Kidney (tissue), 14 donors: Measurements from ENCODE around the gene DGAT2L6. TPM values are rescaled to one million over a fixed set of nuclear protein-coding genes. Genes with fewer than 3 reads are reported as not detected.

Experiments used
- DNase-seq, 5 donors: peaks; one replicate each; pipeline ENCODE4 v3.0.0-alpha.2; 2013 to 2020
- FAIRE-seq: peaks from 2 replicates; lab custom pipeline; 2012; peaks lifted over from hg19 to GRCh38; lab: Jason Lieb, UNC
- H3K27ac ChIP-seq, 2 donors: one replicate each; pipeline ENCODE4 v1.7.0; 2013; ENCODE audit warnings: low read depth in 2 of 2, low read length in 2 of 2, inconsistent platforms in 1 of 2
- H3K27me3 ChIP-seq: one replicate; pipeline ENCODE4 v1.7.1; 2013; ENCODE audit warnings: low read length, inconsistent platforms; ENCODE audit not compliant: control insufficient read depth, insufficient read depth
- H3K36me3 ChIP-seq, 3 donors: one replicate each; pipeline versions ENCODE4 v1.7.0 to v1.7.1; 2013; ENCODE audit warnings: low read length in 3 of 3, control low read depth in 1 of 3, inconsistent platforms in 1 of 3; ENCODE audit not compliant: insufficient read depth in 3 of 3, control insufficient read depth in 2 of 3
- H3K4me1 ChIP-seq, 3 donors: one replicate each; pipeline versions ENCODE4 v1.7.0 to v1.7.1; 2013; ENCODE audit warnings: low read length in 3 of 3, inconsistent platforms in 1 of 3, low read depth in 1 of 3; ENCODE audit not compliant: control insufficient read depth in 2 of 3, insufficient read depth in 2 of 3
- H3K4me3 ChIP-seq, 3 donors: one replicate each; pipeline versions ENCODE4 v1.7.0 to v1.8.1; 2013; ENCODE audit warnings: low read length in 3 of 3, control low read depth in 1 of 3, inconsistent platforms in 1 of 3
- H3K9ac ChIP-seq, 3 donors: one replicate each; pipeline versions ENCODE4 v1.7.0 to v1.7.1; 2013; ENCODE audit warnings: low read length in 3 of 3, control low read depth in 1 of 3, inconsistent platforms in 1 of 3
- H3K9me3 ChIP-seq, 3 donors: one replicate each; pipeline versions ENCODE4 v1.7.0 to v1.7.1; 2013; ENCODE audit warnings: low read length in 3 of 3, control low read depth in 1 of 3, inconsistent platforms in 1 of 3; ENCODE audit not compliant: control insufficient read depth in 2 of 3, insufficient read depth in 1 of 3
- intact Hi-C: fragments of 100-400 bp; cut with DNase I; formaldehyde crosslinking; loops from one replicate; pipeline ENCODE4 v1.11.1; 2022
- polyA plus RNA-seq: library from polyadenylated mRNA; stranded (reverse); fragments of 350-450 nt; fragmentation: Illumina TruSeq; extraction: RNeasy Lipid Tissue Mini Kit (QIAGEN cat#74804); gene quantifications from one replicate; pipeline ENCODE4 v1.2.3, GENCODE V29; 2014; ENCODE audit warnings: low read depth, low replicate concordance; ENCODE audit not compliant: insufficient read depth
- total RNA-seq: library from RNA; stranded (reverse); fragmentation: NEBNext Ultra II Directional; extraction: Animal tissue kit (Norgen Biotek cat#: 25700); gene quantifications from one replicate; pipeline ENCODE4 v1.2.1, GENCODE V29; 2021
- TF ChIP-seq, protein P1 (sequence below): IDR thresholded peaks from 3 replicates; pipeline ENCODE4 v1.5.1; 2012; ENCODE audit warnings: mild to moderate bottlenecking, moderate library complexity, borderline replicate concordance; ENCODE audit not compliant: insufficient read depth; ENCODE audit errors: extremely low read depth
- donor health status: control.
- donor health status: control.
- donor health status: control.
- donor health status: control.
- donor health status: control.
- donor health status: DM: yes; HTN: yes; CAD: no.
- donor health status: Normal renal cell carcinoma (clear cell type).

DGAT2L6 gene
- total and polyA plus RNA-seq, 2 donors from 2014 or later: not detected

DNA sequence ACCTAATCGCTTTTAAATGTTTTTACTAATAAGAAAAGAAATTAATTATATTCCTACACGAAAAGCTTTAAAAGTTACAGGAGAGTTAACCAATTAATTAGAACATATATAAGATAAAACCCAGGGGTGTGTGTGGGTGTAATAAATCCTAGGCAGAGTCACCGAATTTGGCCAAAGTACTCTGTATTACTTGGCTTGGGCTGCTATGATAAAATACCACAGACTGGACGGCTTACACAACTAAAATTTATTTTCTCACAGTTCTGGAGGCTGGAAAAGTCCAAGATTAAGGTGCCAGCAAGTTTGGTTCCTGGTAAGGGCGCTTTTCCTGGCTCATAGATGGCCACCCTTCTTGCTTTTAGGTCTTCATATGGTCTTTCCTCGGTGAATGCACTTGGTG lies 67.6 kb downstream of the DGAT2L6 start:
- H3K4me1 ChIP-seq: no peaks in the 10 kb centered on the region
- TF ChIP-seq, protein P1, sequence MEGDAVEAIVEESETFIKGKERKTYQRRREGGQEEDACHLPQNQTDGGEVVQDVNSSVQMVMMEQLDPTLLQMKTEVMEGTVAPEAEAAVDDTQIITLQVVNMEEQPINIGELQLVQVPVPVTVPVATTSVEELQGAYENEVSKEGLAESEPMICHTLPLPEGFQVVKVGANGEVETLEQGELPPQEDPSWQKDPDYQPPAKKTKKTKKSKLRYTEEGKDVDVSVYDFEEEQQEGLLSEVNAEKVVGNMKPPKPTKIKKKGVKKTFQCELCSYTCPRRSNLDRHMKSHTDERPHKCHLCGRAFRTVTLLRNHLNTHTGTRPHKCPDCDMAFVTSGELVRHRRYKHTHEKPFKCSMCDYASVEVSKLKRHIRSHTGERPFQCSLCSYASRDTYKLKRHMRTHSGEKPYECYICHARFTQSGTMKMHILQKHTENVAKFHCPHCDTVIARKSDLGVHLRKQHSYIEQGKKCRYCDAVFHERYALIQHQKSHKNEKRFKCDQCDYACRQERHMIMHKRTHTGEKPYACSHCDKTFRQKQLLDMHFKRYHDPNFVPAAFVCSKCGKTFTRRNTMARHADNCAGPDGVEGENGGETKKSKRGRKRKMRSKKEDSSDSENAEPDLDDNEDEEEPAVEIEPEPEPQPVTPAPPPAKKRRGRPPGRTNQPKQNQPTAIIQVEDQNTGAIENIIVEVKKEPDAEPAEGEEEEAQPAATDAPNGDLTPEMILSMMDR: no peak
- FAIRE-seq (no peak), DNase-seq (no peak)
- no peak overlapping the region for H3K27ac ChIP-seq
- intact Hi-C loops: no loop called here
- no peaks in the 10 kb centered on the region for H3K9me3 ChIP-seq
- H3K27me3 ChIP-seq: no peaks in the 10 kb centered on the region
- H3K4me3 ChIP-seq: no peak overlapping the region
- no peaks in the 10 kb centered on the region for H3K36me3 ChIP-seq
- no peak overlapping the region for H3K9ac ChIP-seq

DNA sequence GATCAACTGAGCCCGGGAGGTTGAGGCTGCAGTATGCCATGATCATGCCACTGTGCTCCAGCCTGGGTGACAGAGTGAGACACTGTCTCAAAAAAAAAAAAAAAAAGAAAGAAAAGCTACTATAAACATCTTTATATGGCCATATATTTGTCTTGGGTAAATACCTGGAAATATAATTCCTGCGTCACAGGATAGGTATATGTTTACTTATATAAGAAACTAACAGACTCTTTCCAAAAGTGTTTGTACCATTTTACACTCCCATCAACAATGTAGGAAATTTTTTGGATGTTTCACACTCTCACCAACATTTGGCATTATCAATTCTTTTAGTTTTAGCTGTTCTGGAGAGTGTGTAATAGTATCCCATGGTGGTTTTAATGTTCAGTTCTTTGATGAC lies 70.0 kb downstream of the DGAT2L6 start:
- TF ChIP-seq, protein P1: no peak
- H3K4me1 ChIP-seq: no peaks in the 10 kb centered on the region
- H3K9ac ChIP-seq: no peak overlapping the region
- no peak overlapping the region for H3K27ac ChIP-seq
- no peaks in the 10 kb centered on the region for H3K9me3 ChIP-seq
- H3K4me3 ChIP-seq: no peak overlapping the region
- FAIRE-seq (no peak), DNase-seq (no peak)
- no peaks in the 10 kb centered on the region for H3K36me3 ChIP-seq
- intact Hi-C loops: no loop called here
- no peaks in the 10 kb centered on the region for H3K27me3 ChIP-seq

DNA sequence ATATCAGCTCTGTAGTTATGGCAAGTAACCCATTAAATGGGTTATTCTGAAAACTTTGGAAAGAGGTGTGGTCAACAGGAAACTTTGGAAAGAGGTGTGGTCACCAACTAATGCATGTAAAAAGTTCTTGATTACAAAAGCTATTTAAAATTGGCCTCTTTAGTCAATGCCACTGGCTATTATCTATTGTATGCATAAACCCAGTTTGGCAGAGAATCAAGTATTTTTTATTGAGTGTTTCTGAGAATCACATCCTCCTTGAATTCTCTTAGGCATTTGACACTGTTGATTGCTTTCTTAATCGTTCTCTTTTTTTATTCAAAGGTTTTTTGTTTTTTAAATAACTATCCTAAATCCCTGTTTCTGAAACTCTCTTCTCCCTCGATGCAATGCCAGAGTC lies 75.2 kb downstream of the DGAT2L6 start:
- intact Hi-C loops: no loop called here
- TF ChIP-seq, protein P1: no peak
- H3K9ac ChIP-seq: no peak overlapping the region
- H3K4me3 ChIP-seq: no peak overlapping the region
- no peaks in the 10 kb centered on the region for H3K36me3 ChIP-seq
- FAIRE-seq (no peak), DNase-seq (no peak)
- H3K27ac ChIP-seq: no peak overlapping the region
- no peaks in the 10 kb centered on the region for H3K27me3 ChIP-seq
- H3K9me3 ChIP-seq: no peaks in the 10 kb centered on the region
- H3K4me1 ChIP-seq: no peaks in the 10 kb centered on the region
